MM.1S (cell line): ENCODE data around the gene AP1M2.

Experiments
- DNase-seq: peaks from one replicate; pipeline ENCODE4 v3.0.0-alpha.2; 2015
- H2AFZ ChIP-seq: fragments of 300-600 bp; sonication (generic); 2 replicates; pipeline ENCODE4 v1.6.0; 2016; ENCODE audit warnings: antibody characterized with exemption, low read length
- H3F3A ChIP-seq: fragments of 300-600 bp; sonication (generic); 2 replicates; pipeline ENCODE4 v1.6.1; 2016; ENCODE audit warnings: mild to moderate bottlenecking, antibody characterized with exemption, low read length, moderate library complexity, mixed read lengths; ENCODE audit not compliant: insufficient read depth
- H3K27ac ChIP-seq: fragments of 300-600 bp; sonication (generic); 2 replicates; pipeline ENCODE4 v1.5.1; 2016; ENCODE audit warnings: mild to moderate bottlenecking, low read length
- H3K27me3 ChIP-seq: fragments of 300-600 bp; sonication (generic); replicated peaks from 2 replicates; pipeline ENCODE4 v1.6.0; 2016; ENCODE audit warnings: low read length; ENCODE audit not compliant: insufficient read depth
- H3K36me3 ChIP-seq: fragments of 300-600 bp; sonication (generic); replicated peaks from 2 replicates; pipeline ENCODE4 v1.6.1; 2016; ENCODE audit warnings: mild to moderate bottlenecking, low read length, mixed read lengths; ENCODE audit not compliant: insufficient read depth
- H3K4me1 ChIP-seq: fragments of 300-600 bp; sonication (generic); 2 replicates; pipeline ENCODE4 v1.6.1; 2016; ENCODE audit warnings: low read length, mixed read lengths
- H3K4me2 ChIP-seq: fragments of 300-600 bp; sonication (generic); 2 replicates; pipeline ENCODE4 v1.6.0; 2016; ENCODE audit warnings: low read depth, low read length
- H3K4me3 ChIP-seq: fragments of 300-600 bp; sonication (generic); 2 replicates; pipeline ENCODE4 v1.5.1; 2016; ENCODE audit warnings: low read length, mixed read lengths
- H3K79me2 ChIP-seq: fragments of 300-600 bp; sonication (generic); 2 replicates; pipeline ENCODE4 v1.6.1; 2016; ENCODE audit warnings: mixed run types, low read length, mixed read lengths
- H3K9ac ChIP-seq: fragments of 300-600 bp; sonication (generic); 2 replicates; pipeline ENCODE4 v1.6.1; 2016; ENCODE audit warnings: low read length, mixed read lengths
- H3K9me2 ChIP-seq: fragments of 300-600 bp; sonication (generic); replicated peaks from 2 replicates; pipeline ENCODE4 v1.6.1; 2016; ENCODE audit warnings: mild to moderate bottlenecking, low read length, mixed read lengths; ENCODE audit not compliant: insufficient read depth
- H3K9me3 ChIP-seq: fragments of 300-600 bp; sonication (generic); replicated peaks from 2 replicates; pipeline ENCODE4 v1.6.1; 2016; ENCODE audit warnings: mild to moderate bottlenecking, low read length, mixed read lengths; ENCODE audit not compliant: insufficient read depth
- H4K20me1 ChIP-seq: fragments of 300-600 bp; sonication (generic); 2 replicates; pipeline ENCODE4 v1.6.1; 2016; ENCODE audit warnings: mild to moderate bottlenecking, low read length, moderate library complexity, mixed read lengths; ENCODE audit not compliant: insufficient read depth
- EZH2 ChIP-seq: fragments of 300-600 bp; sonication (generic); optimal IDR thresholded peaks from 2 replicates; pipeline ENCODE3; 2017; ENCODE audit warnings: low read depth, mild to moderate bottlenecking, antibody characterized with exemption, low read length, mixed read lengths
- EZH2phosphoT487 ChIP-seq: fragments of 300-600 bp; sonication (generic); IDR thresholded peaks from 2 replicates; pipeline ENCODE4 v1.6.1; 2018; ENCODE audit warnings: antibody characterized with exemption, low read length
- TF ChIP-seq, protein P1 (sequence below): fragments of 300-600 bp; sonication (generic); IDR thresholded peaks from 2 replicates; pipeline ENCODE4 v1.5.1; 2016; ENCODE audit warnings: antibody characterized with exemption, low read length, mixed read lengths

Gene AP1M2

DNA sequence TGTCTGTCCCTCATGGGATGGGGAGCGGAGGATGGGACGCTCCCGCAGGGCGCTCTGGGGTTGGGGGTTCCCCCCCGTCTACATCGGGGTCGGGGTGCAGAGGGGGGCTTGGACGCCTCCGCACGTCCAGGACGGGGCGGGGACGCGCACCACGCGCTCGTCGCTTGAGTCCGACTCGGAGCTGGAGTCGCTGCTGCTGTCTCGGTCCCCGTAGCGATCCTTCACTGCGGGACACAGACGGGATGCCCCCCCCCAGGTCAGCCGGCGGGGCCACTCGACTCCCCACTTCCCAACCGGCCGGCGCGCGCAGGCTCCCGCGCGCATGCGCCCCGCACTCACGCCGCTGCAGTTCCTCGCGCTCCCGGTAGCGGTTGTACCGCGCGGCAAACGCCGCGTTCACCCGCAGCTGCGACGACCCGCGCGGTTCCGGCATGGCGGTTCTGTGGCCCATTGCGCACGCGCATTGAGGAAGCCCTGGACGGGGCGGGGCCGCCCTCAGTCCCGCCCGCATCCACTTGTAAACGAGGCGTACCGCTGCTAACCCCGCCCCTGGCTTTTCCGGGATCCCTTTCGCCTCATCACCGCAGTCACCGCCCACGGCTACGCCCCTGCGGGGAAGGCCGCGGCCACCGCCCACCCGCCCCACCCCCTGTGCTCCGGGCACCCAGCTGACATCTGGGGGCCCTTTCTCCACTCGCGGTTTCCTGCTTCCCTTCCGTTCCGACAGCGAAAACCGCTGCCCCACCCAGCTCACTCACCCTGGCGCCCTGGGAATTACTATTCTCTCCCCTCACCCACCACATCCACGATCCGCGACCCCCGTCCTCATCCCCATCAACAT lies 21.3 kb downstream of the AP1M2 start, which contains the start of gene KRI1:
TSS of gene KRI1 (minus strand) at position 444 of the 841 bp plus-strand sequence. CDS start at position 433, 11 bp downstream.
- H3K4me3 ChIP-seq: peak within 1 kb of the TSS; percentile 95
- peaks cover 20% of the 10 kb centered on the region for H3F3A ChIP-seq
- TF ChIP-seq, protein P1, sequence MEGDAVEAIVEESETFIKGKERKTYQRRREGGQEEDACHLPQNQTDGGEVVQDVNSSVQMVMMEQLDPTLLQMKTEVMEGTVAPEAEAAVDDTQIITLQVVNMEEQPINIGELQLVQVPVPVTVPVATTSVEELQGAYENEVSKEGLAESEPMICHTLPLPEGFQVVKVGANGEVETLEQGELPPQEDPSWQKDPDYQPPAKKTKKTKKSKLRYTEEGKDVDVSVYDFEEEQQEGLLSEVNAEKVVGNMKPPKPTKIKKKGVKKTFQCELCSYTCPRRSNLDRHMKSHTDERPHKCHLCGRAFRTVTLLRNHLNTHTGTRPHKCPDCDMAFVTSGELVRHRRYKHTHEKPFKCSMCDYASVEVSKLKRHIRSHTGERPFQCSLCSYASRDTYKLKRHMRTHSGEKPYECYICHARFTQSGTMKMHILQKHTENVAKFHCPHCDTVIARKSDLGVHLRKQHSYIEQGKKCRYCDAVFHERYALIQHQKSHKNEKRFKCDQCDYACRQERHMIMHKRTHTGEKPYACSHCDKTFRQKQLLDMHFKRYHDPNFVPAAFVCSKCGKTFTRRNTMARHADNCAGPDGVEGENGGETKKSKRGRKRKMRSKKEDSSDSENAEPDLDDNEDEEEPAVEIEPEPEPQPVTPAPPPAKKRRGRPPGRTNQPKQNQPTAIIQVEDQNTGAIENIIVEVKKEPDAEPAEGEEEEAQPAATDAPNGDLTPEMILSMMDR: no peak
- TF ChIP-seq EZH2phosphoT487 (no peak), EZH2 (no peak)
- no peaks in the 10 kb centered on the region for H3K36me3 ChIP-seq
- no peaks in the 10 kb centered on the region for H3K9me2 ChIP-seq
- H3K4me2 ChIP-seq: peak within 1 kb of the TSS; percentile 93
- peaks cover 28% of the 10 kb centered on the region for H3K79me2 ChIP-seq
- no peaks in the 10 kb centered on the region for H3K9me3 ChIP-seq
- H4K20me1 ChIP-seq: 0 out of 2 replicates have a peak, but pooled peaks cover 5% of the 10 kb centered on the region
- H2AFZ ChIP-seq: peak within 1 kb of the TSS; percentile 84
- H3K27me3 ChIP-seq: no peaks in the 10 kb centered on the region
- H3K9ac ChIP-seq: peak within 1 kb of the TSS; percentile 92
- DNase-seq: peak; percentile 98
- H3K4me1 ChIP-seq: peaks cover 27% of the 10 kb centered on the region
- H3K27ac ChIP-seq: peak within 1 kb of the TSS; percentile 67; the same call in 1 of the 2 replicates

DNA sequence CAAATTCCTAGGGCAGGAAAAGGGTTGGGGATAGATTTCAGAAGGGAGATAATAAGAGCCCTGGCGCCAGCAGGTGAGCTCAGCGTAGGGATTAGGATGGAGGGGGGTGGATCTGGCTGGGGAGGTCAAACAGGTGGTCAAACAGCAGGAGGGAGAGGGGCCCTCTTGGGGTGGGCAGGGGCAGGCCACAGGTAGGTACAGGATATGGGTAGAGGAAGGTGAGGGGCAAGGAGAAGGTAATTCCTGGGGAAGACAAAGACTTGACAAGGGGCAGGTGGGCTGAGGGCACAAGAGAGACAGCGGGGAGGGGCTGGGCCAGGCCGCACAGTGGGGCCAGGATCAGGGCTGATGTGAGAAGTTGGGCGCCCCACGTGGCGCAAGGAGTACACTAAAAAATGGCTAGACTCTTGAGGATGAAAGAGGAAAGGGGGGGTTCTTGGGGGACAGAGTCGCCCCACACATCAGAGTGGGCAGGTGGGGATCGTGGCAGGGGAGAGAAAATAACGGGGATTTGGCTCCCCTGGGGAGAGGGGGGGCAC lies 22.0 kb downstream of the AP1M2 start:
- DNase-seq: peak; percentile 69
- H3K9me2 ChIP-seq: no peaks in the 10 kb centered on the region
- H3K79me2 ChIP-seq: peaks cover 28% of the 10 kb centered on the region
- TF ChIP-seq EZH2phosphoT487: no peak
- TF ChIP-seq, protein P1: peak; percentile 56
- H3K27ac ChIP-seq: peak overlapping the region; percentile 67; the same call in 1 of the 2 replicates
- 0 out of 2 replicates have a peak, but pooled peaks cover 5% of the 10 kb centered on the region for H4K20me1 ChIP-seq
- 0 out of 2 replicates have a peak, but pooled peaks cover under 1% of the 10 kb centered on the region for H3K36me3 ChIP-seq
- no peaks in the 10 kb centered on the region for H3K9me3 ChIP-seq
- peaks cover 27% of the 10 kb centered on the region for H3K4me1 ChIP-seq
- peak overlapping the region; percentile 92 for H3K9ac ChIP-seq
- H3K4me3 ChIP-seq: peak overlapping the region; percentile 95
- H3K4me2 ChIP-seq: peak overlapping the region; percentile 93
- no peaks in the 10 kb centered on the region for H3K27me3 ChIP-seq
- H3F3A ChIP-seq: peaks cover 20% of the 10 kb centered on the region
- peak overlapping the region; percentile 84 for H2AFZ ChIP-seq

DNA sequence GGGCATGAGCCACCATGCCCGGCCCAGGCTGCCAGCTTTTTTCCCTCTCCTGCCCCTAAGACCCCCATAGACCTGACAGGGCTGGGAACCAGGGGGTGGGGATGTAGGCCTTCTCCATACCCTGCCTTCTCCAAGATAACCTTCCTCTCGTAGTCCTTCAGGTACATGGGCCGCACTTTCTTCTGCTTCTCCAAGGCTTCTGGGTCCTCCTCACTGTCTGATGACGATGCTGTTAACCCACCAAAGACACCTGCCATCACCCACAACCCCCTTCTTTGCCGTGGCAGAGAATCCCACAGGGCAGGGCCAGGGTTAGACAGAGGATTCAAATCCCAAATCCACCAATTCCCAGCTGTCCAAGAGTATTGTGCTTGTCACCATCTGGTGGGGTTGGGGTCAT lies 24.5 kb downstream of the AP1M2 start:
- no peak overlapping the region for H3K27ac ChIP-seq
- no peak overlapping the region for H3K4me2 ChIP-seq
- DNase-seq: no peak
- H3K79me2 ChIP-seq: peaks cover 22% of the 10 kb centered on the region
- H3K9me2 ChIP-seq: no peaks in the 10 kb centered on the region
- H3K27me3 ChIP-seq: no peaks in the 10 kb centered on the region
- peaks cover 8% of the 10 kb centered on the region; the same call in 1 of the 2 replicates for H3K36me3 ChIP-seq
- TF ChIP-seq EZH2 (no peak), EZH2phosphoT487 (no peak)
- TF ChIP-seq, protein P1: no peak
- no peak overlapping the region for H3K9ac ChIP-seq
- H3F3A ChIP-seq: peaks cover 11% of the 10 kb centered on the region
- no peaks in the 10 kb centered on the region for H3K9me3 ChIP-seq
- H3K4me1 ChIP-seq: peaks cover 23% of the 10 kb centered on the region
- H4K20me1 ChIP-seq: 0 out of 2 replicates have a peak, but pooled peaks cover 5% of the 10 kb centered on the region
- no peak overlapping the region for H2AFZ ChIP-seq
- H3K4me3 ChIP-seq: no peak overlapping the region
